Measurements from ENCODE around the gene CDON. TPM values are rescaled to one million over a fixed set of nuclear protein-coding genes. Genes with fewer than 3 reads are reported as not detected.
"Not testable (repeated sequence)": the region's sequence is repeated elsewhere in the genome, so short reads cannot be mapped to it uniquely, and the experiment has no call there.

CDON gene
- polyA plus RNA-seq, 4 donors, result 1.7 to 9.0 TPM; not detected in 2

DNA sequence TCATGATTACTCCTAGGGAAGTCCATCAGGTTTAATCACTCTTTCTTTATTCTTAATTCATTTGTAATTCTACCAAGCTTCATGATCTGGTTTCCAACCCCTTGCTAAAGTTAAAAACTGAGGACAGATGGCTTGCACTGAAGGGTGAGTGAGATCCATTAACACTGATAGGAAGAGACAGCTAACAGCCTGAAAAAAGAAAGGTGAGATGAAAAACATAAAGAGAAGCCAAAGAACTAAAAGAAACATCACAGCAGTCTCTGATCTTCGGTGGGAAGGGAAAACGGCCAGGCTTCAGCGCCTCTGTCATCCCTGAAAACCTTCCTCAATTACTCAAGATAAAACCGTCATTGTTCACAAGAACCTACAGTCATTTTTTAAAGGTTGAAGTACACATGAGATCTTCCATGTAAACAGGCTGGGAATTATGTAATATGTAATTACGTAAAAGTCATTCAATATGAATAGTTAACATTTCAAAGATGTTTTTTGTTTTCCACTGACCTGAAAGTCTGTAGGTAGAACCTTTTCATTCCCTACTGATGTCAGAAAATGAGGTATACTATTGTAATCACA lies 75.5 kb downstream of the CDON start:
- Histone ChIP-seq H3K4me1 (ENCODE audit: control insufficient read depth in 3 of 3, insufficient read depth in 2 of 3, low read depth in 1 of 3, low read length in 2 of 3) (no peaks in the 10 kb centered on the region), H3K27ac (ENCODE audit: low read depth in 1 of 3, low read length in 2 of 3) (no peak overlapping the region), H3K36me3 (ENCODE audit: control insufficient read depth in 3 of 3, insufficient read depth in 2 of 3, low read depth in 1 of 3, low read length in 3 of 3) (peaks cover 0 to 3% (median 0%) of the 10 kb centered on the region in 3 donors), H3K4me3 (ENCODE audit: low read depth in 1 of 3, low read length in 3 of 3) (no peak overlapping the region), H3K27me3 (ENCODE audit: control insufficient read depth in 3 of 3, insufficient read depth in 3 of 3, low read length in 3 of 3) (peaks cover 0 to 3% (median 0%) of the 10 kb centered on the region in 3 donors), H3K9me3 (ENCODE audit: control insufficient read depth in 2 of 2, insufficient read depth in 1 of 2, low read depth in 1 of 2, low read length in 1 of 2) (no peaks in the 10 kb centered on the region)
- DNase-seq (no peak), FAIRE-seq (no peak)
- WGBS, 3 donors, result 26 to 54% (median 32%) methylated on average over 5 of the region's 5 CpGs

DNA sequence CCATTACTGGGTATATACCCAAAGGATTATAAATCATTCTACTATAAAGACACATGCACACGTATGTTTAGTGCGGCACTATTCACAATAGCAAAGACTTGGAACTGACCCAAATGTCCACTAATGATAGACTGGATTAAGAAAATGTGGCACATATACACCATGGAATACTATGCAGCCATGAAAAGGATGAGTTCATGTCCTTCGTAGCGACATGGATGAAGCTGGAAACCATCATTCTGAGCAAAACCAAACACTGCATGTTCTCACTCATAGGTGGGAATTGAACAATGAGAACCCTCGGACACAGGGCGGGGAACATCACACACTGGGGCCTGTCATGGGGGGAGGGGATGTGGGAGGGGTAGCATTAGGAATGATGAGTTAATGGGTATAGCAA lies 76.7 kb downstream of the CDON start:
- not testable (repeated sequence) for FAIRE-seq; H3K27me3 ChIP-seq (ENCODE audit: control insufficient read depth in 3 of 3, insufficient read depth in 3 of 3, low read length in 3 of 3); H3K4me3 ChIP-seq (ENCODE audit: low read depth in 1 of 3, low read length in 3 of 3); DNase-seq; H3K36me3 ChIP-seq (ENCODE audit: control insufficient read depth in 3 of 3, insufficient read depth in 2 of 3, low read depth in 1 of 3, low read length in 3 of 3); H3K9me3 ChIP-seq (ENCODE audit: control insufficient read depth in 2 of 2, insufficient read depth in 1 of 2, low read depth in 1 of 2, low read length in 1 of 2); H3K27ac ChIP-seq (ENCODE audit: low read depth in 1 of 3, low read length in 2 of 3); H3K4me1 ChIP-seq (ENCODE audit: control insufficient read depth in 3 of 3, insufficient read depth in 2 of 3, low read depth in 1 of 3, low read length in 2 of 3)
- WGBS, 3 donors, result 97 to 99% (median 98%) methylated on average over 6 of the region's 6 CpGs

DNA sequence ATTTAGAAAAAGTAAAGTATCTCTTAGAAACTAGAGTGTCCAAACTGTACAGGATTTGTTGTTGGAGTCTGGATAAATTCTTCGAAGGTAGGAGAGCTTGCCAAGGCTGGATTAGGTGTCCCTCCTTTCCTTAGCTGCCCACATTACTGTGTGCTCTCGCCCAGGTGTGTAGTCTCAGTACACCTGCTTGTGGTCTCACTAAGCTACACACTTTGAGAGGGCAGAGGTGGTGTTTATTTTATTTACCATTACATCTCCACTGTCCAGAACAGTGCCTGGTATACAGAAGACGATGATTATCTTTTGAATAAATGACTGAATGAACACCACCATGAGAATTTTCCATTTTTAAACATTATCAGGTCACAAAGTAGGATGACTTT lies 80.3 kb downstream of the CDON start:
- no peaks in the 10 kb centered on the region for H3K9me3 ChIP-seq (ENCODE audit: control insufficient read depth in 2 of 2, insufficient read depth in 1 of 2, low read depth in 1 of 2, low read length in 1 of 2)
- H3K27ac ChIP-seq (ENCODE audit: low read depth in 1 of 3, low read length in 2 of 3), result no peak overlapping the region
- H3K27me3 ChIP-seq (ENCODE audit: control insufficient read depth in 3 of 3, insufficient read depth in 3 of 3, low read length in 3 of 3), result peaks cover 0 to 3% (median 0%) of the 10 kb centered on the region in 3 donors
- DNase-seq, result no peak
- peaks cover 0 to 2% (median 0%) of the 10 kb centered on the region in 3 donors for H3K36me3 ChIP-seq (ENCODE audit: control insufficient read depth in 3 of 3, insufficient read depth in 2 of 3, low read depth in 1 of 3, low read length in 3 of 3)
- 87 to 92% (median 90%) methylated on average over 3 of the region's 3 CpGs for WGBS, 3 donors
- H3K4me1 ChIP-seq (ENCODE audit: control insufficient read depth in 3 of 3, insufficient read depth in 2 of 3, low read depth in 1 of 3, low read length in 2 of 3), result peaks cover 0 to 8% (median 0%) of the 10 kb centered on the region in 3 donors
- no peak for FAIRE-seq
- no peak overlapping the region for H3K4me3 ChIP-seq (ENCODE audit: low read depth in 1 of 3, low read length in 3 of 3)

DNA sequence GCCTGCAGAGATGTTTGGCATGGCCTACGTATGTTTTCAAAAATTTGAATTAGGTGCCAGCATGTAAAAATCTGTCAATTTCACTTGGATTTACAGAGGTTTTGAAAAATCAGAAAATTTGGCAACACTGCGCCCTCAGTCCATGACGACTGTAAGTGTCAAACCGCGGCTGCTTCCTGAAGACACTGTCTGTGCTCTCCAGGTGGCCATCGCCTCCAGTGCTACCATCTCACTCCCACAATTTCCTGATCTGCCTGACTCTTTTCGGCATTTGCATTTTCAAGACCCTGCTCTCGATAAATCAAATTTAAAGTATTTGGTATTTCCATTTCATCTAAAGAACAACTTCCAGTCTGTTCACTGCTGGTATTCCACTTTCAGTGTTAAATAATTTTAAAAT lies 82.2 kb downstream of the CDON start:
- WGBS, 3 donors, result 89 to 98% (median 94%) methylated on average over 8 of the region's 8 CpGs
- Histone ChIP-seq H3K9me3 (ENCODE audit: control insufficient read depth in 2 of 2, insufficient read depth in 1 of 2, low read depth in 1 of 2, low read length in 1 of 2) (no peaks in the 10 kb centered on the region), H3K36me3 (ENCODE audit: control insufficient read depth in 3 of 3, insufficient read depth in 2 of 3, low read depth in 1 of 3, low read length in 3 of 3) (peaks cover 0 to 2% (median 0%) of the 10 kb centered on the region in 3 donors), H3K27ac (ENCODE audit: low read depth in 1 of 3, low read length in 2 of 3) (no peak overlapping the region), H3K4me3 (ENCODE audit: low read depth in 1 of 3, low read length in 3 of 3) (no peak overlapping the region), H3K27me3 (ENCODE audit: control insufficient read depth in 3 of 3, insufficient read depth in 3 of 3, low read length in 3 of 3) (peaks cover 0 to 3% (median 0%) of the 10 kb centered on the region in 3 donors), H3K4me1 (ENCODE audit: control insufficient read depth in 3 of 3, insufficient read depth in 2 of 3, low read depth in 1 of 3, low read length in 2 of 3) (peaks cover 0 to 8% (median 0%) of the 10 kb centered on the region in 3 donors)
- FAIRE-seq, result no peak
- DNase-seq, result no peak

DNA sequence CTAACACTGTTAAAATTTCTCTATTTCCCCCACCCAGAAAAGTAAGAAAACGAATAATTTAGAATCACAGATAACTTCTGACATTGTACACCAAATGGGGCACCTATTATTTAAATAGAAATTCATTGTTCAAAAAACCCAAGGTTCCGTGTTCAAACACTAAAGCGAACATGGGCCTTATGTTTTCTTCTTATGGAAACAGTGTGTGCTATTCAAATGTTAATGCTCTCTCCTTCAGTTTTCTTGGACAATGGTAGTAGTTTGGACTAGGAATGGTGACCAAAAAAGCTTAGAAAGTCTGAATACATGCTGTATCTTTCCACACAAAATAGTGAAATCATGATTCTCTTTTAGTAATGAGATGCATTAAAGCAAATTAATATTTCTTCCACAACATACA lies 83.2 kb downstream of the CDON start:
- 87 to 92% (median 89%) methylated on average over 3 of the region's 3 CpGs for WGBS, 3 donors
- FAIRE-seq, result no peak

DNA sequence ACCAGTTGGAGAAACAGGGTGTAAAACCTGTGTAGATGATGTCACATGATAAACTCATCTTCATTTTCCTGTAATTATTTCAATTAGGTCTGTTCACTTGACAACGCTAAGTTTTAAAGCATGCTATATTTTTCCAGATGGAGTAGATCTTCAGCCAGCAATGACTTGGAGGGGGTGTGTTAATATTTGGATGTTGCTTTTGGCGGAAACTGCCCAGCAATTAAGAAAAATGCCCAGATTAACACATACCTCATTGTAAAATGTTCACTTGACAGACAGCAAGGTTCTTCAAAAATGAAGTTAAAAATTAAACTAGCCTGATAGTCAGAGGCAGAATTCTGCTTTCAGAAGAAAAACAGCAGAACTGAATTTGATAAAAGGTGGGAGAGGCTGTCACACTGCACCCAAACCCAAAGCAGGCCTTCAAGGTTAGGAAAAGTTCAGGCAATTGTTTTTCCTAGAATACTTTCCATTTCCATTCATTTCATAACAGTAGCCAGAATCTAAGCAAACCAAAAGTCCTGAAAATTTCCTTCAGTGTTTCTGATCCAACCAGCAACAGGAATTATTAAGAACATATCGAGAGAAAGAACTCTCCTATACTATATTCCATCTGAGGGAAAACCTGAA lies 83.8 kb downstream of the CDON start:
- H3K27me3 ChIP-seq (ENCODE audit: control insufficient read depth in 3 of 3, insufficient read depth in 3 of 3, low read length in 3 of 3), result peaks cover 0 to 3% (median 0%) of the 10 kb centered on the region in 3 donors
- DNase-seq, result peak in 1 of 2 donors; percentile 10
- no peaks in the 10 kb centered on the region for H3K9me3 ChIP-seq (ENCODE audit: control insufficient read depth in 2 of 2, insufficient read depth in 1 of 2, low read depth in 1 of 2, low read length in 1 of 2)
- FAIRE-seq, result no peak
- peaks cover 0 to 2% (median 0%) of the 10 kb centered on the region in 3 donors for H3K36me3 ChIP-seq (ENCODE audit: control insufficient read depth in 3 of 3, insufficient read depth in 2 of 3, low read depth in 1 of 3, low read length in 3 of 3)
- WGBS, 3 donors, result 77 to 93% (median 84%) methylated on average over 3 of the region's 3 CpGs
- peaks cover 0 to 8% (median 0%) of the 10 kb centered on the region in 3 donors for H3K4me1 ChIP-seq (ENCODE audit: control insufficient read depth in 3 of 3, insufficient read depth in 2 of 3, low read depth in 1 of 3, low read length in 2 of 3)
- no peak overlapping the region for H3K27ac ChIP-seq (ENCODE audit: low read depth in 1 of 3, low read length in 2 of 3)
- no peak overlapping the region for H3K4me3 ChIP-seq (ENCODE audit: low read depth in 1 of 3, low read length in 3 of 3)

More for the DNA sequence above, 83.2 kb downstream of the CDON start:
- Histone ChIP-seq H3K4me3 (ENCODE audit: low read depth in 1 of 3, low read length in 3 of 3) (no peak overlapping the region), H3K36me3 (ENCODE audit: control insufficient read depth in 3 of 3, insufficient read depth in 2 of 3, low read depth in 1 of 3, low read length in 3 of 3) (peaks cover 0 to 2% (median 0%) of the 10 kb centered on the region in 3 donors), H3K9me3 (ENCODE audit: control insufficient read depth in 2 of 2, insufficient read depth in 1 of 2, low read depth in 1 of 2, low read length in 1 of 2) (no peaks in the 10 kb centered on the region), H3K27ac (ENCODE audit: low read depth in 1 of 3, low read length in 2 of 3) (no peak overlapping the region), H3K4me1 (ENCODE audit: control insufficient read depth in 3 of 3, insufficient read depth in 2 of 3, low read depth in 1 of 3, low read length in 2 of 3) (peaks cover 0 to 8% (median 0%) of the 10 kb centered on the region in 3 donors), H3K27me3 (ENCODE audit: control insufficient read depth in 3 of 3, insufficient read depth in 3 of 3, low read length in 3 of 3) (peaks cover 0 to 3% (median 0%) of the 10 kb centered on the region in 3 donors)
- DNase-seq, result no peak

DNA sequence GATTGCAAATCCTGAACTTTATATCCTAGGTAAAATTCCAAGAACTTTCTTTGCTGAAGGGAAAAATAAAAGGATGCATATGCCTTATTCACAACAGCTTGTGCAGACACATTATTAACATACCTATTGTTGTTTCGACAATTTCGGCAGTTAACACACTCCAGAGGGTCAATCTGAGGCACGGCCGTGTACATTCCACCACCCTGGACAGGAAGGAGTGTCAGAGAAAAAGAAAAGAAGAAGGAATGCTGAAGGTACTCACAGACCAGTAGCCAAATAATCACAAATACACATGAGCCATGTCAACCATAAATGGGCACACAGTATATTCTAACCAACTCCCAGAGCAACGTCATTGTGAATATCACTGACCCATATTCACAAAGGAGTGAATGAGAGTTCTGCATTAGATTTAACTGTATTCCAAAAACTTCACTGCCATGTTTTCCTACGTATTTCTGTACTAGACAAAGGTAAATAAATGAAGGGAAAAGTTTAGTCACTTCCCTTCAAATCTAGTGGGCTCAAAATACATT lies 84.4 kb downstream of the CDON start:
- DNase-seq (no peak), FAIRE-seq (no peak)
- no peaks in the 10 kb centered on the region for H3K9me3 ChIP-seq (ENCODE audit: control insufficient read depth in 2 of 2, insufficient read depth in 1 of 2, low read depth in 1 of 2, low read length in 1 of 2)
- WGBS, 3 donors, result 70 to 95% (median 77%) methylated on average over 6 of the region's 6 CpGs
- H3K36me3 ChIP-seq (ENCODE audit: control insufficient read depth in 3 of 3, insufficient read depth in 2 of 3, low read depth in 1 of 3, low read length in 3 of 3), result peaks cover 0 to 2% (median 0%) of the 10 kb centered on the region in 3 donors
- H3K4me1 ChIP-seq (ENCODE audit: control insufficient read depth in 3 of 3, insufficient read depth in 2 of 3, low read depth in 1 of 3, low read length in 2 of 3), result peaks cover 0 to 8% (median 0%) of the 10 kb centered on the region in 3 donors
- peaks cover 0 to 1% (median 0%) of the 10 kb centered on the region in 3 donors for H3K27me3 ChIP-seq (ENCODE audit: control insufficient read depth in 3 of 3, insufficient read depth in 3 of 3, low read length in 3 of 3)
- no peak overlapping the region for H3K4me3 ChIP-seq (ENCODE audit: low read depth in 1 of 3, low read length in 3 of 3)
- no peak overlapping the region for H3K27ac ChIP-seq (ENCODE audit: low read depth in 1 of 3, low read length in 2 of 3)

DNA sequence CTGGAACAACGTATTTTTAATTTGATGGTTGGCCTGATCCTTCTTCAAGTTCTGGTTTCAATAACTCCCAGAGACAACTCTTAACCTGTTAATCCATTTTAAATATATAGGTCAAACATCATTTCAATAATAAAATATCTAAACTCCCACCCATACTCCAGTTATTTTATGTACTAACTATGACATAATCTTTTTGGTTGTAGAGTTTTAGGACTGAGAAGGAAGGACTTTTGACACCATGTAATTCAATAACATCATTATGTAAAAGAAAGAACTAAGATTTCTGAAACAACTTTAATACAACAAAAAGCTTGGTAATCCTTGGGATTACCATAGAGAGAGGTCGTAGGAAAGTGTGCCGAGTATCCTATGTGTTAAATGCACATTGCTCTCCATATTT lies 85.3 kb downstream of the CDON start:
- DNase-seq (no peak), FAIRE-seq (no peak)
- H3K4me3 ChIP-seq (ENCODE audit: low read depth in 1 of 3, low read length in 3 of 3), result no peak overlapping the region
- 89 to 90% (median 89%) methylated on average over 3 of the region's 3 CpGs for WGBS, 3 donors
- no peaks in the 10 kb centered on the region for H3K9me3 ChIP-seq (ENCODE audit: control insufficient read depth in 2 of 2, insufficient read depth in 1 of 2, low read depth in 1 of 2, low read length in 1 of 2)
- no peaks in the 10 kb centered on the region for H3K27me3 ChIP-seq (ENCODE audit: control insufficient read depth in 3 of 3, insufficient read depth in 3 of 3, low read length in 3 of 3)
- no peak overlapping the region for H3K27ac ChIP-seq (ENCODE audit: low read depth in 1 of 3, low read length in 2 of 3)
- peaks cover 0 to 2% (median 0%) of the 10 kb centered on the region in 3 donors for H3K36me3 ChIP-seq (ENCODE audit: control insufficient read depth in 3 of 3, insufficient read depth in 2 of 3, low read depth in 1 of 3, low read length in 3 of 3)
- H3K4me1 ChIP-seq (ENCODE audit: control insufficient read depth in 3 of 3, insufficient read depth in 2 of 3, low read depth in 1 of 3, low read length in 2 of 3), result peaks cover 0 to 12% (median 0%) of the 10 kb centered on the region in 3 donors

All from small intestine (tissue), 7 donors.